Endometrium (tissue), 2 donors: Measurements from ENCODE around the gene EIF1AY.
"Not testable (repeated sequence)": the region's sequence is repeated elsewhere in the genome, so short reads cannot be mapped to it uniquely, and the experiment has no call there.

Source experiments
- FAIRE-seq: peaks from 2 replicates; lab custom pipeline; 2012; peaks lifted over from hg19 to GRCh38; lab: Jason Lieb, UNC
- donor health status: control.
- donor health status: control.

Gene EIF1AY

GRCh38 chrY:20575531-20576121 lies at the start of gene EIF1AY:
EIF1AY (plus strand) TSS chrY:20575776; CDS start chrY:20575872, 96 bp downstream.
- no peak for FAIRE-seq

- no peak for FAIRE-seq
Measured at GRCh38 chrY:20528435-20528834, 47.1 kb upstream of the EIF1AY start.

- FAIRE-seq, result no peak
Measured at GRCh38 chrY:20538186-20538585, 37.4 kb upstream of the EIF1AY start.

- no peak for FAIRE-seq
Measured at GRCh38 chrY:20538933-20539332, 36.6 kb upstream of the EIF1AY start.

- no peak for FAIRE-seq
Measured at GRCh38 chrY:20544451-20544960, 31.1 kb upstream of the EIF1AY start.

- FAIRE-seq, result no peak
Measured at GRCh38 chrY:20546071-20546470, 29.5 kb upstream of the EIF1AY start.

GRCh38 chrY:20549289-20549688 lies 26.3 kb upstream of the EIF1AY start:
- no peak for FAIRE-seq

GRCh38 chrY:20551840-20552239 lies 23.7 kb upstream of the EIF1AY start:
- no peak for FAIRE-seq

GRCh38 chrY:20552764-20553323 lies 22.7 kb upstream of the EIF1AY start:
- FAIRE-seq, result not testable (repeated sequence)

- FAIRE-seq, result no peak
Measured at GRCh38 chrY:20555820-20556219, 19.8 kb upstream of the EIF1AY start.

GRCh38 chrY:20558677-20559076 lies 16.9 kb upstream of the EIF1AY start:
- FAIRE-seq, result no peak

- FAIRE-seq, result no peak
Measured at GRCh38 chrY:20559873-20560512, 15.6 kb upstream of the EIF1AY start.

- FAIRE-seq, result no peak
Measured at GRCh38 chrY:20571306-20571705, 4.3 kb upstream of the EIF1AY start.

- FAIRE-seq, result no peak
Measured at GRCh38 chrY:20576506-20576905, 930 bp downstream of the EIF1AY start.

- no peak for FAIRE-seq
Measured at GRCh38 chrY:20578206-20578605, 2.6 kb downstream of the EIF1AY start.

GRCh38 chrY:20581687-20582086 lies 6.1 kb downstream of the EIF1AY start:
- FAIRE-seq, result no peak

GRCh38 chrY:20586161-20586560 lies 10.6 kb downstream of the EIF1AY start:
- FAIRE-seq, result no peak
